HL-60 (cell line): ENCODE measurements around the gene BRIP1.

Experiments
- DNase-seq, 2 experiments: peaks; one replicate each; pipeline ENCODE4 v3.0.0-alpha.2; 2010 to 2020; ENCODE audit warnings: low read depth in 1 of 2, low spot score in 1 of 2
- H3K27ac ChIP-seq: fragments of 250-450 bp; sonication (Bioruptor Pico); replicated peaks from 2 replicates; pipeline ENCODE4 v1.5.1; 2020; ENCODE audit warnings: mild to moderate bottlenecking, moderate library complexity
- H3K27me3 ChIP-seq: fragments of 250-450 bp; sonication (Bioruptor Pico); 2 replicates; pipeline ENCODE4 v1.5.1; 2021; ENCODE audit warnings: mild to moderate bottlenecking, moderate library complexity; ENCODE audit not compliant: insufficient read depth, poor library complexity, severe bottlenecking
- H3K4me3 ChIP-seq: replicated peaks from 2 replicates; pipeline ENCODE4 v1.5.1; 2011; ENCODE audit warnings: mild to moderate bottlenecking, control low read depth, low read length; ENCODE audit not compliant: insufficient read depth
- GABPA ChIP-seq: IDR thresholded peaks from 2 replicates; pipeline ENCODE4 v1.6.1; 2012; ENCODE audit warnings: low read depth
- POLR2AphosphoS5 ChIP-seq: IDR thresholded peaks from 2 replicates; pipeline ENCODE4 v1.6.1; 2012; ENCODE audit warnings: low read depth
- SPI1 ChIP-seq: IDR thresholded peaks from 2 replicates; pipeline ENCODE4 v1.6.1; 2012; ENCODE audit warnings: low read depth, mild to moderate bottlenecking, borderline replicate concordance
- TF ChIP-seq, protein P1 (sequence below): IDR thresholded peaks from 2 replicates; pipeline ENCODE4 v1.6.1; 2012; ENCODE audit warnings: low read depth; ENCODE audit not compliant: insufficient replicate concordance
- TF ChIP-seq, protein P2 (sequence below): IDR thresholded peaks from one replicate; pipeline ENCODE4 v1.5.1; 2011; ENCODE audit warnings: low read length, control low read depth, inconsistent platforms; ENCODE audit not compliant: insufficient read depth

Gene BRIP1

DNA sequence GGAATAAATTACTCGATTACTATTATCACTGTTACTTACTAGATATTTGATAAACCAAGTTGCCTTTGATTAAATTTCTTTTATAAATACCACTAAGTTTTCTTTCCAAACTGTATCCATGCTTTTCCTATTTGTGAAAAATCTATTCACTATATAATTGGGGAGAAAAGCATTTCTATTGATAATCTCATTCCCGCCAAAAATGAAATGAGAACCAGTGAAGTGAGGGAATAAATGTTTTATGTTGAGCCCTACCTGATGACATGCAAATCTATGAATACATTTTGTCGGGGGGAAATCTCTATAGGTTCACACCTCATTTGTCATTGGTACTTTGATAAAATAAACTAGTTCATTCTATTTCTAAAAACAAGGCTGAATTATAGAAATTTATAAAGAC is 15.7 kb downstream of the BRIP1 start:
- DNase-seq: no peak
- H3K27ac ChIP-seq: no peak overlapping the region
- no peak overlapping the region for H3K4me3 ChIP-seq
- H3K27me3 ChIP-seq: no peaks in the 10 kb centered on the region
- TF ChIP-seq, protein P1, sequence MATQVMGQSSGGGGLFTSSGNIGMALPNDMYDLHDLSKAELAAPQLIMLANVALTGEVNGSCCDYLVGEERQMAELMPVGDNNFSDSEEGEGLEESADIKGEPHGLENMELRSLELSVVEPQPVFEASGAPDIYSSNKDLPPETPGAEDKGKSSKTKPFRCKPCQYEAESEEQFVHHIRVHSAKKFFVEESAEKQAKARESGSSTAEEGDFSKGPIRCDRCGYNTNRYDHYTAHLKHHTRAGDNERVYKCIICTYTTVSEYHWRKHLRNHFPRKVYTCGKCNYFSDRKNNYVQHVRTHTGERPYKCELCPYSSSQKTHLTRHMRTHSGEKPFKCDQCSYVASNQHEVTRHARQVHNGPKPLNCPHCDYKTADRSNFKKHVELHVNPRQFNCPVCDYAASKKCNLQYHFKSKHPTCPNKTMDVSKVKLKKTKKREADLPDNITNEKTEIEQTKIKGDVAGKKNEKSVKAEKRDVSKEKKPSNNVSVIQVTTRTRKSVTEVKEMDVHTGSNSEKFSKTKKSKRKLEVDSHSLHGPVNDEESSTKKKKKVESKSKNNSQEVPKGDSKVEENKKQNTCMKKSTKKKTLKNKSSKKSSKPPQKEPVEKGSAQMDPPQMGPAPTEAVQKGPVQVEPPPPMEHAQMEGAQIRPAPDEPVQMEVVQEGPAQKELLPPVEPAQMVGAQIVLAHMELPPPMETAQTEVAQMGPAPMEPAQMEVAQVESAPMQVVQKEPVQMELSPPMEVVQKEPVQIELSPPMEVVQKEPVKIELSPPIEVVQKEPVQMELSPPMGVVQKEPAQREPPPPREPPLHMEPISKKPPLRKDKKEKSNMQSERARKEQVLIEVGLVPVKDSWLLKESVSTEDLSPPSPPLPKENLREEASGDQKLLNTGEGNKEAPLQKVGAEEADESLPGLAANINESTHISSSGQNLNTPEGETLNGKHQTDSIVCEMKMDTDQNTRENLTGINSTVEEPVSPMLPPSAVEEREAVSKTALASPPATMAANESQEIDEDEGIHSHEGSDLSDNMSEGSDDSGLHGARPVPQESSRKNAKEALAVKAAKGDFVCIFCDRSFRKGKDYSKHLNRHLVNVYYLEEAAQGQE: no peak
- no peak for TF ChIP-seq POLR2AphosphoS5
- TF ChIP-seq, protein P2, sequence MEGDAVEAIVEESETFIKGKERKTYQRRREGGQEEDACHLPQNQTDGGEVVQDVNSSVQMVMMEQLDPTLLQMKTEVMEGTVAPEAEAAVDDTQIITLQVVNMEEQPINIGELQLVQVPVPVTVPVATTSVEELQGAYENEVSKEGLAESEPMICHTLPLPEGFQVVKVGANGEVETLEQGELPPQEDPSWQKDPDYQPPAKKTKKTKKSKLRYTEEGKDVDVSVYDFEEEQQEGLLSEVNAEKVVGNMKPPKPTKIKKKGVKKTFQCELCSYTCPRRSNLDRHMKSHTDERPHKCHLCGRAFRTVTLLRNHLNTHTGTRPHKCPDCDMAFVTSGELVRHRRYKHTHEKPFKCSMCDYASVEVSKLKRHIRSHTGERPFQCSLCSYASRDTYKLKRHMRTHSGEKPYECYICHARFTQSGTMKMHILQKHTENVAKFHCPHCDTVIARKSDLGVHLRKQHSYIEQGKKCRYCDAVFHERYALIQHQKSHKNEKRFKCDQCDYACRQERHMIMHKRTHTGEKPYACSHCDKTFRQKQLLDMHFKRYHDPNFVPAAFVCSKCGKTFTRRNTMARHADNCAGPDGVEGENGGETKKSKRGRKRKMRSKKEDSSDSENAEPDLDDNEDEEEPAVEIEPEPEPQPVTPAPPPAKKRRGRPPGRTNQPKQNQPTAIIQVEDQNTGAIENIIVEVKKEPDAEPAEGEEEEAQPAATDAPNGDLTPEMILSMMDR: no peak
- TF ChIP-seq SPI1: no peak
- TF ChIP-seq GABPA: no peak

DNA sequence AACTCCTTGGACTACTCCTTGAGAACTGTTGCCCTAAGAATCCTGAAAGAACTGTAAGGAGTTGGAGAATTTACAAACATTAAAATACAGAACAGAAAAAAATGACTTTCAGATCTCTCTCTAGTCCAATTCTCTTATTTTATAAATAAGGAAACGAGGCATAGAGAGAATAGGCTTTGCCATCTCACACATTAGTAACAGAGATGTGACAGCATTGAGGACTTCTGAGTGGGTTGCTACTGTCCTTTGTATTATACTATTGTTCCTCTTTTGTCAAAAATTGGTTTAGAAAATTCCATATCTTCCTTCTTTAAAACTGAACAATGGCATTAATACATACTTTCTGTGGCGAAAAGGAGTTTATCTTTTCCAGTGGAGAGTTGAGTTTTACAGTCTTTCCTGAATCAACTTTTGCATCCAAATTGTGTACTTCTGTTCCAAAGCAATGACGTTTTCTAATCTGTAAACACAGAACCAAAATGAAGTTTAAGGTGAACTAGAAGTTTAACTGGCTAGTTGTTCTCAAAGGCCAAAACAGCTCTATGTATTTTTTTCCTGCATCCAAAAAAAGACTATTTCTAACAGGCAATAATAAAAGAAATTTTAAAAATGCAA is 16.5 kb downstream of the BRIP1 start:
- no peak for DNase-seq
- no peak overlapping the region for H3K4me3 ChIP-seq
- no peaks in the 10 kb centered on the region for H3K27me3 ChIP-seq
- no peak overlapping the region for H3K27ac ChIP-seq
- TF ChIP-seq SPI1 (no peak), GABPA (no peak), POLR2AphosphoS5 (no peak)
- TF ChIP-seq, protein P2: no peak
- TF ChIP-seq, protein P1: no peak

DNA sequence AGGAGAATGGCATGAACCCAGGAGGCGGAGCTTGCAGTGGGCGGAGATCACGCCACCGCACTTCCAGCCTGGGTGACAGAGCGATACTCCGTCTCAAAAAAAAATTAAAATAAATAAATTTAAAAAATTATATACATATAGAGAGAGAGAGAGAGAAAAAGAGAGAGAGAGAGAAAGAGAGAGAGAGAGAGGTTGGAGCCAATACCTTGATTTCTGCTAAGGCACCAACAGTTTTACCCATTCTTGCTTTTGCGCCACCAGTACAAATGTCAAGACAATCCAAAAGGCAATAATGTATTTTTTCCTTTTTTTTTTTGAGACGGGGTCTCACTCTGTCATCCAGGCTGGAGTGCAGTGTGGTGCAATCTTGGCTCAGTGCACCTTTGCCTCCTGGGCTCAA is 17.2 kb downstream of the BRIP1 start:
- no peak for DNase-seq
- H3K4me3 ChIP-seq: no peak overlapping the region
- no peak overlapping the region for H3K27ac ChIP-seq
- no peak for TF ChIP-seq SPI1
- no peak for TF ChIP-seq GABPA
- TF ChIP-seq, protein P2: no peak
- TF ChIP-seq, protein P1: no peak
- no peak for TF ChIP-seq POLR2AphosphoS5
- no peaks in the 10 kb centered on the region for H3K27me3 ChIP-seq
